ENCODE data around the gene SLC6A17. TPM values are rescaled to one million over a fixed set of nuclear protein-coding genes. Genes with fewer than 3 reads are reported as not detected.

The SLC6A17 gene
- total RNA-seq, 2 donors from 2014 or later: 0.14 TPM

- H3K4me3 ChIP-seq: no peak overlapping the region
- TF ChIP-seq CTCF (IDR thresholded peaks at IDR 0.05): no peak
- H3K4me1 ChIP-seq (ENCODE audit: control insufficient read depth in 1 of 2, low read depth in 2 of 2): no peaks in the 10 kb centered on the region
- H3K27ac ChIP-seq: no peak overlapping the region
- ATAC-seq (ENCODE audit: insufficient number of reproducible peaks, low FRiP score, low read depth) (no peak), DNase-seq (ENCODE audit: low spot score) (no peak)
- no peaks in the 10 kb centered on the region for H3K27me3 ChIP-seq (replicated peaks; ENCODE audit: insufficient read depth)
- no peaks in the 10 kb centered on the region for H3K9me3 ChIP-seq
- H3K36me3 ChIP-seq: peaks cover 35% of the 10 kb centered on the region
These were observed 75.6 kb downstream of the SLC6A17 start for GRCh38 chr1:110225756-110226404.

- Histone ChIP-seq H3K9me3 (no peaks in the 10 kb centered on the region), H3K27ac (no peak overlapping the region), H3K4me3 (no peak overlapping the region), H3K4me1 (ENCODE audit: control insufficient read depth in 1 of 2, low read depth in 2 of 2) (no peaks in the 10 kb centered on the region), H3K27me3 (replicated peaks; ENCODE audit: insufficient read depth) (no peaks in the 10 kb centered on the region), H3K36me3 (peaks cover 48% of the 10 kb centered on the region)
- TF ChIP-seq CTCF (IDR thresholded peaks at IDR 0.05): no peak
- ATAC-seq (ENCODE audit: insufficient number of reproducible peaks, low FRiP score, low read depth): no peak
- no peak for DNase-seq (ENCODE audit: low spot score)
These were observed 77.5 kb downstream of the SLC6A17 start for GRCh38 chr1:110227774-110228173.

GRCh38 chr1:110228381-110228780, 78.1 kb downstream of the SLC6A17 start:
- Histone ChIP-seq H3K4me3 (no peak overlapping the region), H3K27ac (no peak overlapping the region), H3K9me3 (no peaks in the 10 kb centered on the region), H3K4me1 (ENCODE audit: control insufficient read depth in 1 of 2, low read depth in 2 of 2) (no peaks in the 10 kb centered on the region), H3K36me3 (peaks cover 52% of the 10 kb centered on the region), H3K27me3 (replicated peaks; ENCODE audit: insufficient read depth) (no peaks in the 10 kb centered on the region)
- DNase-seq (ENCODE audit: low spot score) (no peak), ATAC-seq (ENCODE audit: insufficient number of reproducible peaks, low FRiP score, low read depth) (no peak)
- TF ChIP-seq CTCF (IDR thresholded peaks at IDR 0.05): no peak

DNA sequence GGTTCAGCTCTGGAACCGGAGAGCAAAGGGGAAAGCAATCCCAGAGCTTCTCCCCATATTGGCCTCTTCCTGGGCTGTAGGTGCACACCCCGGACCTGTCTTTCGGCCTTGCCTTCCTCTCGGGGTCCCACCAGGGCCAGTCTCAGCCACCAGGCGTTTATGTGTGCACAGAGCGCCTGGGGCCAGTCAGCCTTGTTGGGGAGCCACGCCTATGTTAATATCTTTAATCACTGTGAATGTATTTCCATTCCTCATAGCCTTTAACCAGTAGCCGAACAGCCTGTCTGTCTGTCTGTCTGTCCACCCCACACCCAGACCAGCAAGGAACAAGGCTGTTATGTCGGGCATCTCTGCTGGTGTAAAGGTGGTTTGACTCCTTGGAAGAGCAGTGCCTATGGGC, 78.6 kb downstream of the SLC6A17 start:
- Histone ChIP-seq H3K36me3 (peaks cover 47% of the 10 kb centered on the region), H3K27me3 (replicated peaks; ENCODE audit: insufficient read depth) (no peaks in the 10 kb centered on the region), H3K27ac (no peak overlapping the region), H3K9me3 (no peaks in the 10 kb centered on the region), H3K4me1 (ENCODE audit: control insufficient read depth in 1 of 2, low read depth in 2 of 2) (no peaks in the 10 kb centered on the region), H3K4me3 (no peak overlapping the region)
- no peak for DNase-seq (ENCODE audit: low spot score)
- no peak for ATAC-seq (ENCODE audit: insufficient number of reproducible peaks, low FRiP score, low read depth)
- no peak for TF ChIP-seq CTCF (IDR thresholded peaks at IDR 0.05)

DNA sequence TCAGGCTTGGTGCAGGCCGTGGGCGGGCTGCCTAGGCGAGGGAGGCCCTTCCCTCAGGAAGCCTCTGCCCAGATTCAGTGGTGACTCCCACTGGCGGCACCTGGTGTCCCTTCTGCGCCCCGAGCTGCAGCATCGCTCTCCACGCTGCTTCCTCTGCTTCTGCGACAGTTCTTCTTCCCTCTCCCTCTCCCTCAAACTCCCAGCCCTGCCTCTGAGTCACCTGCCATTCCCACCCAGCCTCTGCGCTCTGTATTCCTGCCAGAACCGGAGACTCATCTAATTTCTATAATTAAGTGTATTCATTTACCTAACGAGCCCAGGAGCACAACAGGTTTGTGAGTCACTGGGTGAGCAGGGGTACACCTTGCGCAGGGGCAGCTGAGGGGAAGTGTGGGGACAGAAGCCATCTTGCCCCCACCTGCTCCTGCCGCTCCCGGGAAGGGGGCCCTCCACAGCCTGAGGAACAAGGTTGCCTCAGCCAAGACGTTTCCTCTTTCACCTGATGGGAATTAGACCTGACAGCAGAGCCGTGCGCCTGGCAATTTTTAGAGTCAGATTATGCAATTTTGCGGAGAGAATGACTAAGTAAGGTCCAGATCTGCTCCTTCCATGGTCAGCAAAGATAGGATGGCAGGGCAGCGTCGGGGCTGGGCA, 79.2 kb downstream of the SLC6A17 start:
- Histone ChIP-seq H3K9me3 (no peaks in the 10 kb centered on the region), H3K4me3 (no peak overlapping the region), H3K36me3 (peaks cover 46% of the 10 kb centered on the region), H3K27me3 (replicated peaks; ENCODE audit: insufficient read depth) (no peaks in the 10 kb centered on the region), H3K4me1 (ENCODE audit: control insufficient read depth in 1 of 2, low read depth in 2 of 2) (no peaks in the 10 kb centered on the region), H3K27ac (no peak overlapping the region)
- no peak for TF ChIP-seq CTCF (IDR thresholded peaks at IDR 0.05)
- no peak for DNase-seq (ENCODE audit: low spot score)
- ATAC-seq (ENCODE audit: insufficient number of reproducible peaks, low FRiP score, low read depth): no peak

Measured in thoracic aorta (tissue), 2 donors.